Large intestine (tissue), 12 donors: Measurements from ENCODE around the gene CD207. TPM values are rescaled to one million over a fixed set of nuclear protein-coding genes. Genes with fewer than 3 reads are reported as not detected.
"Not testable (repeated sequence)": the region's sequence is repeated elsewhere in the genome, so short reads cannot be mapped to it uniquely, and the experiment has no call there.

ENCODE experiments used
- DNase-seq, 2 donors: peaks; one replicate each; pipeline versions ENCODE4 v3.0.0 to v3.0.0-alpha.2; 2013
- H3K27ac ChIP-seq: one replicate; pipeline ENCODE4 v1.5.1; 2013; ENCODE audit warnings: low read length
- H3K27me3 ChIP-seq: 2 replicates; pipeline ENCODE4 v1.6.1; 2013; ENCODE audit warnings: low read length; ENCODE audit not compliant: control insufficient read depth, insufficient read depth
- H3K36me3 ChIP-seq: 2 replicates; pipeline ENCODE4 v1.6.1; 2013; ENCODE audit warnings: low read length; ENCODE audit not compliant: control insufficient read depth, insufficient read depth
- H3K4me1 ChIP-seq: one replicate; pipeline ENCODE4 v1.6.1; 2013; ENCODE audit warnings: low read length; ENCODE audit not compliant: control insufficient read depth, insufficient read depth
- H3K4me3 ChIP-seq: one replicate; pipeline ENCODE4 v1.5.1; 2013; ENCODE audit warnings: low read length
- H3K9me3 ChIP-seq: one replicate; pipeline ENCODE4 v1.6.1; 2013; ENCODE audit warnings: mild to moderate bottlenecking, low read depth, low read length, moderate library complexity; ENCODE audit not compliant: control insufficient read depth
- WGBS: methylation state at CpG from one replicate; pipeline ENCODE4 v1.1.5; 2013; ENCODE audit warnings: low lambda C conversion rate; ENCODE audit not compliant: insufficient coverage; 5-methylcytosine and 5-hydroxymethylcytosine counted together
- long read RNA-seq, 11 donors: transcript quantifications; one replicate each; lab custom pipeline, GENCODE V29; 2026
- polyA plus RNA-seq: library from polyadenylated mRNA; unstranded; fragments of 120-200 nt; gene quantifications from one replicate; pipeline ENCODE4 v1.2.1, GENCODE V29; 2013

The CD207 gene
- 1.9 TPM for polyA plus RNA-seq
- long read RNA-seq, donor 1, result 0 reads
- long read RNA-seq, donor 2, result 0 reads
- long read RNA-seq, donor 3, result 0 reads
- long read RNA-seq, donor 4, result 0 reads
- long read RNA-seq, donor 5, result 0 reads
- long read RNA-seq, donor 6, result 0 reads
- long read RNA-seq, donor 7, result 0 reads
- long read RNA-seq, donor 8, result 0 reads
- long read RNA-seq, donor 9, result 0 reads
- long read RNA-seq, donor 10, partial matches to known transcripts, result 0 of 1 reads
- long read RNA-seq, donor 10, other reads (novel, unspliced or antisense), result 0 of 1 reads
- long read RNA-seq, donor 11, result 0 reads

DNA sequence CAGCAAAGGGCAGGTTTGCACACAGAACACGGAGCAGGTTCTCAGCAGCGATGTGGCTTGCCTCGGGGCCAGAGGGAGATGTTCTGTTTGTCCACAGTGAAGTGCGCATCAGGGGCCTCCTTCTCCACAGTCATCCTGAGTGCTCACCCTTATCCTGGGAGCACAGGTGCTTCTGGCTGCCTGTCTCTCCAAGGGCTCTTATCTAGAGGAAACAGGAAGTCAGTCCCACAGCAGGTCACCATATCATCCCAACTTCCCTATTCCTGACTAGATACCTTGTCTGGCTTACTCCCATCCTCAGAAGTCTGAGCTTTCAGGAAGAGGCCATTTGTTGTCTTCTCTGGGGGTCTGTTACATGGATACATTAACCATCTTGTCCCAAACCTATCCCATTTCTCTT, at the start of gene CD207:
CD207 (minus strand) TSS at position 174 of the 400 bp plus-strand sequence; CDS start at position 134, 40 bp downstream.
- DNase-seq, result no peak
- Histone ChIP-seq H3K4me1 (no peaks in the 10 kb centered on the region), H3K27ac (no peak within 1 kb of the TSS), H3K9me3 (no peaks in the 10 kb centered on the region), H3K4me3 (no peak within 1 kb of the TSS), H3K27me3 (peaks cover 7% of the 10 kb centered on the region), H3K36me3 (no peaks in the 10 kb centered on the region)
- WGBS, result no CpG with 5 or more reads among the region's 4 CpGs

DNA sequence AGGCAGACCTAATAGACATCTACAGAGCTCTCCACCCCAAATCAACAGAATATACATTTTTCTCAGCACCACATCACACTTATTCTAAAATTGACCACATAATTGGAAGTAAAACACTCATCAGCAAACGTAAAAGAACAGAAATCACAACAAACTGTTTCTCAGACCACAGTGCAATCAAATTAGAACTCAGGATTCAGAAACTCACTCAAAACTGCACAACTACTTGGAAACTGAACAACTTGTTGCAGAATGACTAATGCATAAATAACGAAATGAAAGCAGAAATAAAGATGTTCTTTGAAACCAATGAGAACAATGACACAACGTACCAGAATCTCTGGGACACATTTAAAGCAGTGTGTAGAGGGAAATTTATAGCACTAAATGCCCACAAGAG, 42.9 kb upstream of the CD207 start:
- H3K36me3 ChIP-seq, H3K9me3 ChIP-seq, H3K4me3 ChIP-seq, DNase-seq, H3K27ac ChIP-seq, H3K4me1 ChIP-seq: not testable (repeated sequence)
- peaks cover 35% of the 10 kb centered on the region for H3K27me3 ChIP-seq
- no CpG with 5 or more reads among the region's 3 CpGs for WGBS

DNA sequence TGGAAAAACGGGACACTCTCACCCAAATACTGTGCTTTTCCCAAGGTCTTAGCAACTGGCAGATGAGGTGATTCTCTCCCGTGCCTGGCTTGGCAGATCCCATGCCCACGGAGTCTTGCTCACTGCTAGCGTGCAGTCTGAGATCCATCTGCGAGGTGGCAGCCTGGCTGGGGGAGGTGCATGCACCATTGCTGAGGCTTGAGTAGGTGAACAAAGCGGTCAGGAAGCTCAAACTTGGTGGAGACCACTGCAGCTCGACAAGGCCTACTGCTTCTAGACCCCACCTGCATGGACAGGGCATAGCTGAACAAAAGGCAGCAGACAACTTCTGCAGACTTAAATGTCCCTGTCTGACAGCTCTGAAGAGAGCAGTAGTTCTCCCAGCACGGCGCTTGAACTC, 40.5 kb upstream of the CD207 start:
- H3K27ac ChIP-seq, H3K4me3 ChIP-seq, H3K9me3 ChIP-seq, H3K36me3 ChIP-seq, DNase-seq, H3K4me1 ChIP-seq: not testable (repeated sequence)
- H3K27me3 ChIP-seq, result peaks cover 46% of the 10 kb centered on the region
- no CpG with 5 or more reads among the region's 9 CpGs for WGBS

DNA sequence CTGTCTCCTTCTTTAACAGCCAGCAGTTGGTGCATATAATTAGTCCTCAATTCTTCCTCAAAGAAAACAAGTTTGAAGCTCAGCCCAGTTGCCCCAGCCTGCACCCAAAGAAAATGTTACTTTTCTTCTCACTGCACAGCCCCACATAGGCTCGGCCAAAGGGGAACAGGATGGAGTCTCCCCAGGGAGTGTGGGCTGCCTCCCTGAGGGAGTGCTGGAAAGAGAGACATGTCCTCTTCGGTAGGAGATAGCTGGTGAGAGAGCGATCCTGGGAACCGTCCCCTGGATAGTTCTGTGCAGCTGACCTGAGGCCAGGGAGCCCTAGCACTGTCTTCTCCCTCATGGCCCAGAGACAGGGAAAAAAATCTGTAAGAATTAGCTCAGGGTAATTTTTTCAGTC, 37.9 kb upstream of the CD207 start:
- DNase-seq, result no peak
- Histone ChIP-seq H3K36me3 (no peaks in the 10 kb centered on the region), H3K4me1 (peaks cover 3% of the 10 kb centered on the region), H3K27me3 (peaks cover 60% of the 10 kb centered on the region), H3K27ac (no peak overlapping the region), H3K4me3 (no peak overlapping the region), H3K9me3 (no peaks in the 10 kb centered on the region)
- WGBS, result no CpG with 5 or more reads among the region's 4 CpGs

DNA sequence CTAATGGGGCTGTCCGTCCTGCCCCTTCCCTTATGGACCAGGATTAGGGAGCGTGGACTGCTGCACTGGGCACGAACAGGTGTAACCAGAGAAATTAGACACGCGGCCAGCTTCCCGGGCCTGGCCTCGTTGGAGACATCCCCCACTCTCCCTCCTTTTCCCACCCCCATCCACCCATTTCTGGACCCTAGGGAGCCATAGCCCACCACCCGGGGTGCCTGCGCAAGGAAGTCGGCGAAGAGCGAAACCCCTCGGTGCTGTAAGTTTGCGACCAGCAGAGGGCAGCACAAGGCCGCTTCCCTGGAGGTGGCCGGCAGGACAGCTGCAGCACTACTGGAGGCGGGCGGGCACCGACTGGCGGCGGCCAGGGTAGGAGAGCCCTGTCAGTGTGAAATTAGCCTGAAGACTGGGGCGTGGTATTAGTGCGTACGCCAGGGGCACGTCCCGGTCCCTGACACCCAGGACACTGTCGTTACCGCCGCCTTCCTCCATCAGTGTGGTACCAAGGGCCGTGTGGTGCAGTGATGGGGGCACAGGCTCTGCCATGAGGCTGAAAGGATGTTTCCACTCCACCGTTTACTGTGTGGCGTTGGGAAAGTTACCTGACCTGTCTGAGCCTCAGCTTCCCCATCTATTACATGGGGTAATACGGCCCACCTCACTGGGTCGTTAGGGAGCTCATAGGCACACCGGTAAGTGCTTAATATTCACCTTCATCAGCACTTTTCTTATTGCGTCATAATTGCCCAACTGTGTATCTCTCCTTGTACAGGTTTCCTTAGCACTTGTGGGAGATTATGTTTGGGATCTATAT, 36.0 kb upstream of the CD207 start:
- peak; percentile 61 to 67 for DNase-seq
- Histone ChIP-seq H3K36me3 (no peaks in the 10 kb centered on the region), H3K9me3 (no peaks in the 10 kb centered on the region), H3K4me3 (no peak overlapping the region), H3K4me1 (peaks cover 3% of the 10 kb centered on the region), H3K27me3 (peaks cover 61% of the 10 kb centered on the region), H3K27ac (no peak overlapping the region)
- 40% methylated on average over 1 of the region's 36 CpGs for WGBS

DNA sequence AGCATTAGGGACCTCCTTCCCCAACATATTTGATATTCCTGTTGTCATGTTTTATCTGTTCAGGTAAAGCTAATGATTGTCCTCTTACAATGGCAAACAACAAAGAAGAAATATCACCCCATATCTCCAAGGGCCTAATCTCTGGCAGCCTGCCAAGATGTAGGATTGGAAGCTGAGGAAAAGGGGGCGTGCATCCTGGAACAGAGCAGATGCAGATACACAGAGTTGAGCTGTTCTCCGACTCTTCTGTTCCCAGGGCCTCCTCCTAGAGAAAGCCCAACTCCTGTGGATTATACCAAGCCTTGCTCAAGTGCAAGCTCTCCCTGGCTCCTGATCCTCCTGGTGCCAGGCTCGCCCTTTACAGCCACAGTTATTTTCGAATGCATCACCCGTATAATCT, 35.2 kb upstream of the CD207 start:
- no peak for DNase-seq
- Histone ChIP-seq H3K36me3 (no peaks in the 10 kb centered on the region), H3K27ac (no peak overlapping the region), H3K9me3 (no peaks in the 10 kb centered on the region), H3K4me1 (peaks cover 3% of the 10 kb centered on the region), H3K4me3 (no peak overlapping the region), H3K27me3 (peaks cover 60% of the 10 kb centered on the region)
- no CpG with 5 or more reads among the region's 5 CpGs for WGBS

DNA sequence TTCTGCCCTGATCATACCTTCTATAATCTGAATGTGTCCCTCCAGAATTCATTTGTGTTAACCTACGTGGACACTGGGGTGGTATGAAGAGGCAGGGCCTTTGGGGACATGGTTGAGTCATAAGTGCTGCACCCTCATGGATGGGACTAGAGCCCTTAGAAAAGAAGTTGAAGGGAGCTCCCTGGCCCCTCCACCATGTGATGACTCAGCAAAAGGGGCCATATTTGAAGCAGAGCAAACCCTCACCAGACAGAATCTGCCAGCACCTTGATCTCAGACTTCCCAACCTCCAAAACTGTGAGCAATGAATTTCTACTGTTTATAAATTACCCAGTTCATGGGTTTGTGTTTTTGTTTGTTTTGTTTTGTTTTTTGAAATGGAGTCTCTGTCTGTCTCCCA, 33.4 kb upstream of the CD207 start:
- no peak for DNase-seq
- peaks cover 63% of the 10 kb centered on the region for H3K27me3 ChIP-seq
- no CpG with 5 or more reads among the region's 1 CpG for WGBS

DNA sequence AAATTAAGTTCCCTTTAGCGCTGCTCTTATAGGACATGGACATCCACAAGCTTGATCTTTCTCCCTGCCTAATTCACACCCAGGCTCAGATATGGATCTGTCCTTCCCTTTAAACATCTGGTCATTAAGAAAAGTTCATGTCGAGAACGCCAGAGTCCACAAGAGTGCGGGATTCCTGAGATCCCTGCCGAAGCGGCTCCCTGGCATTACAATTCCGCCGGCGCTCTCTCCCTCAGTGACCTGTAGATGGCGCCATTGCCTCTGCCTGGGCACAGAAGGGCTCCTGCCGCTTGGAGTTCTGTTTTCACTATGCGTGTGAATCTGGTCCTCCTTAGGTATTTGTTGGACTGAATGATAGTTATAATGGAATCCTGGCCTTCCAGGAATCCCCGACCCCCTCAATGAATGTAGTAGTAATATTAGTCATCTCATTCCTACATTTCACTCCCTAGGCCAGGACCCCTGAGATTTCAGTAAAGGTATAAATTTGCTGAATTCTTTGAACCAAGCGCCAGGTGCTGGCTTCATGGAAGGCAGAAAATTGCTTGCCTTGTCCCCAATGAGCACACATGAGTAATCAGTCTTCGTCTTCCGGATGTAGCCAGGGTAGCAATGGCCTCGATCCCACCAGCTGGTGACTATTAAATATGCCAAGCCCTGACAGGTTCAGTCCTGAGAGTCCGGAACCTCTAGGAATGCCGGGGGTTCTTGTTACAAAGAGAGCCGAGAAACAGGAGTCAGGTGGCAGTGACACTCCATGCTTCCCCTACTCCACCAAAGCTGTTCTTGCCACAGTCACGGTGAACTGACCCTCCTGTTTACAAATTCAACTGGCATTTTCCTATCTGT, 26.4 kb upstream of the CD207 start:
- Histone ChIP-seq H3K27me3 (peaks cover 62% of the 10 kb centered on the region), H3K9me3 (no peaks in the 10 kb centered on the region)

More for the DNA sequence above, 33.4 kb upstream of the CD207 start:
- Histone ChIP-seq H3K36me3 (no peaks in the 10 kb centered on the region), H3K4me1 (peaks cover 3% of the 10 kb centered on the region), H3K27ac (no peak overlapping the region), H3K9me3 (no peaks in the 10 kb centered on the region), H3K4me3 (no peak overlapping the region)

DNA sequence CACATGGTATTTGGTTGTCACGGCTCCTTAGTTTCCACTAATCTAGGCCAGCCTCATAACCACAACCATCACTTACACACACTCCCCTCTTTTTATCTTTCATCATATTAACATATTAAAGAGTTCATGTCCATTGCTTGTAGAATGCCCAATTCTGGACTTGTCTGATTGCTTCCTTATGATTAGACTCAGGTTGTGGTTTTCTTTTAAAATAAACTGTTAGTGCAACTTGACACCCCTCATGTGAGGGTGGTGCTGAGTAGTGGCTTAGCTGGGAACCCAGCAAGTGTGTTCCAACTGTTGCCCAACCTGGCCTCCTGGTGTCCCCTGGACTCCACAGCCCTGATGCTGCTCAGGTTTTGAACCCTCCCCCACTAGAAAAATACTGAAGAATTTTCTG, 20.1 kb upstream of the CD207 start:
- H3K9me3 ChIP-seq, result no peaks in the 10 kb centered on the region
- no CpG with 5 or more reads among the region's 1 CpG for WGBS
- H3K4me3 ChIP-seq, result no peak overlapping the region
- H3K4me1 ChIP-seq, result no peaks in the 10 kb centered on the region
- no peak for DNase-seq
- no peaks in the 10 kb centered on the region for H3K36me3 ChIP-seq
- no peak overlapping the region for H3K27ac ChIP-seq
- H3K27me3 ChIP-seq, result peaks cover 18% of the 10 kb centered on the region

More for the DNA sequence above, 26.4 kb upstream of the CD207 start:
- Histone ChIP-seq H3K4me1 (no peaks in the 10 kb centered on the region), H3K27ac (no peak overlapping the region), H3K36me3 (no peaks in the 10 kb centered on the region), H3K4me3 (no peak overlapping the region)
- DNase-seq, result peak; percentile 54 to 56
- WGBS, result no CpG with 5 or more reads among the region's 21 CpGs

DNA sequence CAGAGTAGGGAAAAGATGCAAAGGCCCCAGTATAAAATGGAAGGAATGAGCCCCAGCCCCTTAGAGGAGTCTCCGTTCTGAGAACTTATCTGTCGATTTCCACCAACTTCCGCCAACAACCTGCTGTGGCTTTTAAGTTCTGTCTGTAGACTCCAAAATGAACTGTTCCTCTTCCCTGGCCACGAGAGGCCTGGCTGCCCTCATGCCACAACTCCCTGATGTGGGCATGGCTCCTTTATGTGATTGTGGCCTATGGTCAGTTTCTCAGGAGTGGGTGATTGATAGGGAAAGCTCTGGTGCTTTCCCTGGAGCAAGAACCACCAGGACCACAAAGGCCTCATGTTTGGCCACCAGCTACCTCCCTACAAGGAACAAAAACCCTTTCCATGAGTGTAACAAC, 18.8 kb upstream of the CD207 start:
- no peak for DNase-seq
- H3K27me3 ChIP-seq, result peaks cover 9% of the 10 kb centered on the region
- no peak overlapping the region for H3K4me3 ChIP-seq
- H3K9me3 ChIP-seq, result no peaks in the 10 kb centered on the region
- no CpG with 5 or more reads among the region's 4 CpGs for WGBS
- H3K36me3 ChIP-seq, result no peaks in the 10 kb centered on the region
- H3K27ac ChIP-seq, result no peak overlapping the region
- H3K4me1 ChIP-seq, result no peaks in the 10 kb centered on the region
